ENCODE measurements around the gene SIL1.
"Not testable (repeated sequence)": the region's sequence is repeated elsewhere in the genome, so short reads cannot be mapped to it uniquely, and the experiment has no call there.

The SIL1 gene

GRCh38 chr5:139223481-139223880, 25.3 kb upstream of the SIL1 start:
- TF ChIP-seq EZH2phosphoT487 (IDR thresholded peaks at IDR 0.05; ENCODE audit: borderline replicate concordance, low read length), result no peak
- TF ChIP-seq, protein P1, sequence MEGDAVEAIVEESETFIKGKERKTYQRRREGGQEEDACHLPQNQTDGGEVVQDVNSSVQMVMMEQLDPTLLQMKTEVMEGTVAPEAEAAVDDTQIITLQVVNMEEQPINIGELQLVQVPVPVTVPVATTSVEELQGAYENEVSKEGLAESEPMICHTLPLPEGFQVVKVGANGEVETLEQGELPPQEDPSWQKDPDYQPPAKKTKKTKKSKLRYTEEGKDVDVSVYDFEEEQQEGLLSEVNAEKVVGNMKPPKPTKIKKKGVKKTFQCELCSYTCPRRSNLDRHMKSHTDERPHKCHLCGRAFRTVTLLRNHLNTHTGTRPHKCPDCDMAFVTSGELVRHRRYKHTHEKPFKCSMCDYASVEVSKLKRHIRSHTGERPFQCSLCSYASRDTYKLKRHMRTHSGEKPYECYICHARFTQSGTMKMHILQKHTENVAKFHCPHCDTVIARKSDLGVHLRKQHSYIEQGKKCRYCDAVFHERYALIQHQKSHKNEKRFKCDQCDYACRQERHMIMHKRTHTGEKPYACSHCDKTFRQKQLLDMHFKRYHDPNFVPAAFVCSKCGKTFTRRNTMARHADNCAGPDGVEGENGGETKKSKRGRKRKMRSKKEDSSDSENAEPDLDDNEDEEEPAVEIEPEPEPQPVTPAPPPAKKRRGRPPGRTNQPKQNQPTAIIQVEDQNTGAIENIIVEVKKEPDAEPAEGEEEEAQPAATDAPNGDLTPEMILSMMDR (IDR thresholded peaks at IDR 0.05; ENCODE audit: low read depth, low read length, poor library complexity, severe bottlenecking), result no peak
- no peak overlapping the region for H3K4me2 ChIP-seq (ENCODE audit: low read length)
- H3K27ac ChIP-seq (ENCODE audit: low read depth, low read length), result no peak overlapping the region
- H3F3A ChIP-seq (ENCODE audit: control insufficient read depth, insufficient read depth), result no peaks in the 10 kb centered on the region
- H4K20me1 ChIP-seq (ENCODE audit: control insufficient read depth, insufficient read depth, low read depth, low read length), result no peaks in the 10 kb centered on the region
- no peaks in the 10 kb centered on the region for H3K27me3 ChIP-seq (ENCODE audit: control insufficient read depth, low read length)
- H3K4me1 ChIP-seq (ENCODE audit: control insufficient read depth, low read length), result peaks cover 33% of the 10 kb centered on the region
- H3K36me3 ChIP-seq (ENCODE audit: control insufficient read depth, low read length), result no peaks in the 10 kb centered on the region
- H3K9me3 ChIP-seq (ENCODE audit: control insufficient read depth, insufficient read depth, low read length), result no peaks in the 10 kb centered on the region
- no peak overlapping the region for H3K4me3 ChIP-seq (ENCODE audit: low read length)
- H3K9me2 ChIP-seq (replicated peaks; ENCODE audit: control insufficient read depth, low read length), result no peaks in the 10 kb centered on the region
- H3K79me2 ChIP-seq (ENCODE audit: control insufficient read depth, low read length), result no peaks in the 10 kb centered on the region

GRCh38 chr5:139222346-139222745, 24.2 kb upstream of the SIL1 start:
- Histone ChIP-seq H3K4me2 (ENCODE audit: low read length) (peak overlapping the region; percentile 70), H3K79me2 (ENCODE audit: control insufficient read depth, low read length) (no peaks in the 10 kb centered on the region), H3K9me3 (ENCODE audit: control insufficient read depth, insufficient read depth, low read length) (no peaks in the 10 kb centered on the region), H3K27me3 (ENCODE audit: control insufficient read depth, low read length) (no peaks in the 10 kb centered on the region), H4K20me1 (ENCODE audit: control insufficient read depth, insufficient read depth, low read depth, low read length) (no peaks in the 10 kb centered on the region), H3K27ac (ENCODE audit: low read depth, low read length) (peak overlapping the region; percentile 33), H3F3A (ENCODE audit: control insufficient read depth, insufficient read depth) (no peaks in the 10 kb centered on the region), H3K9me2 (replicated peaks; ENCODE audit: control insufficient read depth, low read length) (no peaks in the 10 kb centered on the region), H3K36me3 (ENCODE audit: control insufficient read depth, low read length) (no peaks in the 10 kb centered on the region), H3K4me1 (ENCODE audit: control insufficient read depth, low read length) (peaks cover 30% of the 10 kb centered on the region), H3K4me3 (ENCODE audit: low read length) (peak overlapping the region; percentile 50)
- TF ChIP-seq, protein P1 (IDR thresholded peaks at IDR 0.05; ENCODE audit: low read depth, low read length, poor library complexity, severe bottlenecking), result no peak
- TF ChIP-seq EZH2phosphoT487 (IDR thresholded peaks at IDR 0.05; ENCODE audit: borderline replicate concordance, low read length), result no peak

GRCh38 chr5:139218038-139218437, 19.9 kb upstream of the SIL1 start:
- not testable (repeated sequence) for H3K79me2 ChIP-seq (ENCODE audit: control insufficient read depth, low read length); H3K36me3 ChIP-seq (ENCODE audit: control insufficient read depth, low read length); H3K9me2 ChIP-seq (replicated peaks; ENCODE audit: control insufficient read depth, low read length); H3K9me3 ChIP-seq (ENCODE audit: control insufficient read depth, insufficient read depth, low read length); H4K20me1 ChIP-seq (ENCODE audit: control insufficient read depth, insufficient read depth, low read depth, low read length); H3F3A ChIP-seq (ENCODE audit: control insufficient read depth, insufficient read depth); H3K27me3 ChIP-seq (ENCODE audit: control insufficient read depth, low read length); H3K4me2 ChIP-seq (ENCODE audit: low read length); H3K27ac ChIP-seq (ENCODE audit: low read depth, low read length); H3K4me3 ChIP-seq (ENCODE audit: low read length)
- H3K4me1 ChIP-seq (ENCODE audit: control insufficient read depth, low read length), result peaks cover 30% of the 10 kb centered on the region

- Histone ChIP-seq H3K4me2 (ENCODE audit: low read length) (no peak overlapping the region), H3K27ac (ENCODE audit: low read depth, low read length) (no peak overlapping the region), H4K20me1 (ENCODE audit: control insufficient read depth, insufficient read depth, low read depth, low read length) (no peaks in the 10 kb centered on the region), H3K36me3 (ENCODE audit: control insufficient read depth, low read length) (no peaks in the 10 kb centered on the region), H3K9me2 (replicated peaks; ENCODE audit: control insufficient read depth, low read length) (no peaks in the 10 kb centered on the region), H3K79me2 (ENCODE audit: control insufficient read depth, low read length) (no peaks in the 10 kb centered on the region), H3F3A (ENCODE audit: control insufficient read depth, insufficient read depth) (no peaks in the 10 kb centered on the region), H3K4me1 (ENCODE audit: control insufficient read depth, low read length) (peaks cover 7% of the 10 kb centered on the region), H3K27me3 (ENCODE audit: control insufficient read depth, low read length) (no peaks in the 10 kb centered on the region), H3K9me3 (ENCODE audit: control insufficient read depth, insufficient read depth, low read length) (no peaks in the 10 kb centered on the region), H3K4me3 (ENCODE audit: low read length) (no peak overlapping the region)
- no peak for TF ChIP-seq EZH2phosphoT487 (IDR thresholded peaks at IDR 0.05; ENCODE audit: borderline replicate concordance, low read length)
- TF ChIP-seq, protein P1 (IDR thresholded peaks at IDR 0.05; ENCODE audit: low read depth, low read length, poor library complexity, severe bottlenecking), result no peak
Measured at GRCh38 chr5:139215107-139215975, 17.2 kb upstream of the SIL1 start.
